ENCODE measurements around the gene TBC1D3C.
"Not testable (repeated sequence)": the region's sequence is repeated elsewhere in the genome, so short reads cannot be mapped to it uniquely, and the experiment has no call there.

TBC1D3C gene

GRCh38 chr17:38068534-38068933 lies at the start of gene TBC1D3C:
TSS of gene TBC1D3C (minus strand) at chr17:38068634. CDS start at chr17:38067066, 1,568 bp downstream.
- not testable (repeated sequence) for H3K4me3 ChIP-seq (ENCODE audit: low read length); H3K36me3 ChIP-seq (ENCODE audit: insufficient read depth, low read length); H3K27me3 ChIP-seq (ENCODE audit: insufficient read depth, low read length); H3K9me3 ChIP-seq (ENCODE audit: low read length); H2AFZ ChIP-seq (ENCODE audit: low read depth, low read length); H3K4me1 ChIP-seq (ENCODE audit: insufficient read depth, low read length)

- not testable (repeated sequence) for H2AFZ ChIP-seq (ENCODE audit: low read depth, low read length); H3K9me3 ChIP-seq (ENCODE audit: low read length); H3K4me3 ChIP-seq (ENCODE audit: low read length); H3K27me3 ChIP-seq (ENCODE audit: insufficient read depth, low read length); H3K36me3 ChIP-seq (ENCODE audit: insufficient read depth, low read length); H3K4me1 ChIP-seq (ENCODE audit: insufficient read depth, low read length)
These were observed 30.8 kb upstream of the TBC1D3C start for GRCh38 chr17:38099262-38099661.

- not testable (repeated sequence) for H3K27me3 ChIP-seq (ENCODE audit: insufficient read depth, low read length); H3K4me3 ChIP-seq (ENCODE audit: low read length); H3K9me3 ChIP-seq (ENCODE audit: low read length); H2AFZ ChIP-seq (ENCODE audit: low read depth, low read length); H3K4me1 ChIP-seq (ENCODE audit: insufficient read depth, low read length); H3K36me3 ChIP-seq (ENCODE audit: insufficient read depth, low read length)
These were observed 25.7 kb upstream of the TBC1D3C start for GRCh38 chr17:38094059-38094694.

- H3K27me3 ChIP-seq (ENCODE audit: insufficient read depth, low read length); H3K4me1 ChIP-seq (ENCODE audit: insufficient read depth, low read length); H3K36me3 ChIP-seq (ENCODE audit: insufficient read depth, low read length); H3K9me3 ChIP-seq (ENCODE audit: low read length); H2AFZ ChIP-seq (ENCODE audit: low read depth, low read length); H3K4me3 ChIP-seq (ENCODE audit: low read length): not testable (repeated sequence)
These were observed 19.7 kb upstream of the TBC1D3C start for GRCh38 chr17:38088120-38088519.

GRCh38 chr17:38087344-38087743 lies 18.9 kb upstream of the TBC1D3C start:
- not testable (repeated sequence) for H3K27me3 ChIP-seq (ENCODE audit: insufficient read depth, low read length); H3K36me3 ChIP-seq (ENCODE audit: insufficient read depth, low read length)

More at GRCh38 chr17:38087344-38087743, 18.9 kb upstream of the TBC1D3C start:
- H3K9me3 ChIP-seq (ENCODE audit: low read length); H3K4me3 ChIP-seq (ENCODE audit: low read length); H3K4me1 ChIP-seq (ENCODE audit: insufficient read depth, low read length); H2AFZ ChIP-seq (ENCODE audit: low read depth, low read length): not testable (repeated sequence)
